ENCODE data around the gene EIF1.

- no peak for TF ChIP-seq GATA2 (IDR thresholded peaks at IDR 0.05; ENCODE audit: low read depth, low read length)
- TF ChIP-seq GATA3 (IDR thresholded peaks at IDR 0.05; ENCODE audit: low read depth, low read length) = no peak
These were observed 19.4 kb downstream of the EIF1 start for GRCh38 chr17:41707803-41708669.

Measured in SH-SY5Y (cell line).